Aorta (tissue), 5 donors: ENCODE results near the gene EFR3B. TPM values are rescaled to one million over a fixed set of nuclear protein-coding genes. Genes with fewer than 3 reads are reported as not detected.
"Not testable (repeated sequence)": the region's sequence is repeated elsewhere in the genome, so short reads cannot be mapped to it uniquely, and the experiment has no call there.

Source experiments
- ATAC-seq: fragments of 200-7000 bp; cut with Tn5 transposase; one replicate; pipeline ENCODE4 v1.9.1; 2022; ENCODE audit warnings: moderate library complexity; ENCODE audit not compliant: low FRiP score
- DNase-seq, 2 donors: peaks; one replicate each; pipeline ENCODE4 v3.0.0-alpha.2; 2020
- H3K27ac ChIP-seq, 2 donors: one replicate each; pipeline ENCODE4 v1.5.1; 2013; ENCODE audit warnings: low read length in 2 of 2, mild to moderate bottlenecking in 2 of 2, moderate library complexity in 2 of 2, control low read depth in 1 of 2, inconsistent platforms in 1 of 2, low read depth in 1 of 2
- H3K27me3 ChIP-seq, 2 donors: one replicate each; pipeline ENCODE4 v1.6.1; 2013; ENCODE audit warnings: control low read depth in 1 of 2, low read length in 1 of 2, mild to moderate bottlenecking in 1 of 2, moderate library complexity in 1 of 2; ENCODE audit not compliant: insufficient read depth in 2 of 2, control insufficient read depth in 1 of 2
- H3K36me3 ChIP-seq, 2 donors: one replicate each; pipeline ENCODE4 v1.6.1; 2013; ENCODE audit warnings: control low read depth in 1 of 2, low read length in 1 of 2, mild to moderate bottlenecking in 1 of 2; ENCODE audit not compliant: insufficient read depth in 2 of 2, control insufficient read depth in 1 of 2
- H3K4me1 ChIP-seq, 2 donors: one replicate each; pipeline ENCODE4 v1.6.1; 2013; ENCODE audit warnings: low read length in 2 of 2, control low read depth in 1 of 2, mild to moderate bottlenecking in 1 of 2, moderate library complexity in 1 of 2; ENCODE audit not compliant: insufficient read depth in 2 of 2, control insufficient read depth in 1 of 2
- H3K4me3 ChIP-seq, 2 donors: one replicate each; pipeline ENCODE4 v1.5.1; 2013; ENCODE audit warnings: low read length in 2 of 2, control low read depth in 1 of 2, mild to moderate bottlenecking in 1 of 2
- H3K9me3 ChIP-seq: one replicate; pipeline ENCODE4 v1.6.1; 2013; ENCODE audit warnings: mild to moderate bottlenecking, low read length; ENCODE audit not compliant: control insufficient read depth
- WGBS, 2 donors: extraction: QIAGEN DNeasy Blood & Tissue Kit; methylation state at CpG; one replicate each; pipeline ENCODE4 v1.1.7; 2013; 5-methylcytosine and 5-hydroxymethylcytosine counted together
- intact Hi-C, 2 donors: fragments of 100-400 bp; cut with DNase I; formaldehyde crosslinking; loops; one replicate each; pipeline versions ENCODE4 v1.14.2 to v1.15.0; 2022
- polyA plus RNA-seq, 2 donors: library from polyadenylated mRNA; stranded (reverse); fragments of 200-250 nt; gene quantifications; one replicate each; pipeline ENCODE4 v1.2.3, GENCODE V29; 2013
- total RNA-seq, 2 donors: library from RNA; stranded (reverse); fragmentation: NEBNext Ultra II Directional; extraction: Animal tissue kit (Norgen Biotek cat#: 25700); gene quantifications; one replicate each; pipeline ENCODE4 v1.2.1, GENCODE V29; 2021
- donor health status: healthy with polysubstance abuse.
- donor health status: Bipolar disorder and iron deficiency.
- donor health status: DM: no; HTN: no; CAD: no.
- donor health status: DM: no; HTN: no; CAD: no.
- donor health status: DM: yes; HTN: yes; CAD: no.

The EFR3B gene
- total and polyA plus RNA-seq, 4 donors = 0.36 to 1.3 (median 0.88) TPM

- Histone ChIP-seq H3K27me3 (no peaks in the 10 kb centered on the region), H3K4me3 (no peak overlapping the region), H3K27ac (no peak overlapping the region), H3K9me3 (no peaks in the 10 kb centered on the region), H3K36me3 (no peaks in the 10 kb centered on the region), H3K4me1 (no peaks in the 10 kb centered on the region)
- intact Hi-C loops = loop anchor here in 1 of 2 donors (5.0 kb wide), 1 partner anchor 89 kb away; the partner anchor contains the start of gene EFR3B
- ATAC-seq (peak; percentile 6), DNase-seq (no peak)
- WGBS, 2 donors = 28 to 45% methylated on average over 44 to 53 of the region's 53 CpGs
Observed at GRCh38 chr2:25131567-25132298, 89.9 kb downstream of the EFR3B start.

DNA sequence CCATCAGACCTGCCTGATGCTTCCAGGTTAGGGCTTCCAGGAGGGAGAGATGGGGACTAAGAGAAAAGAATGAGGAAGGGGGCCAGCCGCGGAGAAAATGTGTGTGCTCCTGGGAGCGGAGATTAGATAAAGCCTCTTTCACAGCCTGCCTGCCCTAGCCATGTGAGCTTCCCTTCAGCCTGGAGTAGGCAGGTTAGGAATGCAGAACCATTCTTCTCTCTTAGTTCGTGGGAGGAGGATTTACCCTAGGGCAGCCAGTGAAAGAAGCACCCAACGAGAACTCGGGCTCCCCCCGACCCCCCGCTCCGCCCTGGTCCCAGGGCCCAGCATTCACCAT is 90.4 kb downstream of the EFR3B start:
- Histone ChIP-seq H3K9me3 (no peaks in the 10 kb centered on the region), H3K36me3 (no peaks in the 10 kb centered on the region), H3K4me3 (no peak overlapping the region), H3K27ac (no peak overlapping the region), H3K27me3 (no peaks in the 10 kb centered on the region), H3K4me1 (no peaks in the 10 kb centered on the region)
- no peak for DNase-seq
- ATAC-seq = no peak
- intact Hi-C loops = loop anchor here in 1 of 2 donors (5.0 kb wide), 1 partner anchor 90 kb away; the partner anchor contains the start of gene EFR3B
- WGBS, 2 donors = 75 to 77% methylated on average over 9 of the region's 9 CpGs

GRCh38 chr2:25132693-25133092 is 90.8 kb downstream of the EFR3B start:
- intact Hi-C loops = loop anchor here in 1 of 2 donors (5.0 kb wide), 1 partner anchor 90 kb away; the partner anchor contains the start of gene EFR3B
- no peak overlapping the region for H3K27ac ChIP-seq
- H3K27me3 ChIP-seq = no peaks in the 10 kb centered on the region
- ATAC-seq (no peak), DNase-seq (no peak)
- no peaks in the 10 kb centered on the region for H3K9me3 ChIP-seq
- no peaks in the 10 kb centered on the region for H3K4me1 ChIP-seq
- no peaks in the 10 kb centered on the region for H3K36me3 ChIP-seq
- no peak overlapping the region for H3K4me3 ChIP-seq
- 95 to 97% methylated on average over 13 of the region's 13 CpGs for WGBS, 2 donors

GRCh38 chr2:25140535-25140934 is 98.7 kb downstream of the EFR3B start:
- H3K4me1 ChIP-seq, H3K27me3 ChIP-seq, H3K9me3 ChIP-seq, H3K4me3 ChIP-seq, ATAC-seq, H3K36me3 ChIP-seq, H3K27ac ChIP-seq, DNase-seq, intact Hi-C loops: not testable (repeated sequence)
- 97% methylated on average over 4 of the region's 4 CpGs for WGBS, 2 donors

DNA sequence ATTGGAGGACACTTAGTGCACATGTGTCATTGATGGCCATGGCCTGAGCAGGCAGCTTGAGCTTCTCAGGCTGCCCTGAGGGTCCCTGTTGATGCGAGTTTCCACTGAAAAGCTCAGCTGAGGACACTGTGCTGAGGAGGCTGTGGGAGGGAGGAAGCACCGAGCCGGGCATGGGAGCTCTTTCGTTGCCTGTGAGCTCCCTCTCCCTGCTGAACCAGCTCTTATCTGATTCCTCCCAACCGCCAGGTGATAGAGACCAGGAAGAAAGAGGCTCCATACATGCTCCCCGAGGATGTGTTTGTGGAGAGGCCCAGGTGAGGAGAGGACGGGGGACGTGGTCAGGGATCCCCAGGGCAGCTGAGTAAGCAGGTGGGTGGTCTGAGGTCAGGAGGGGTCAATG is 99.2 kb downstream of the EFR3B start:
- no peak overlapping the region for H3K27ac ChIP-seq
- intact Hi-C loops = no loop called here
- WGBS, 2 donors = 84 to 85% methylated on average over 8 of the region's 8 CpGs
- no peaks in the 10 kb centered on the region for H3K4me1 ChIP-seq
- H3K4me3 ChIP-seq = no peak overlapping the region
- no peaks in the 10 kb centered on the region for H3K9me3 ChIP-seq
- no peak for ATAC-seq
- H3K27me3 ChIP-seq = no peaks in the 10 kb centered on the region
- DNase-seq = no peak
- H3K36me3 ChIP-seq = no peaks in the 10 kb centered on the region

- no peak overlapping the region for H3K27ac ChIP-seq
- DNase-seq (no peak), ATAC-seq (no peak)
- no peaks in the 10 kb centered on the region for H3K36me3 ChIP-seq
- H3K4me1 ChIP-seq = no peaks in the 10 kb centered on the region
- no peaks in the 10 kb centered on the region for H3K9me3 ChIP-seq
- H3K27me3 ChIP-seq = no peaks in the 10 kb centered on the region
- intact Hi-C loops = no loop called here
- no peak overlapping the region for H3K4me3 ChIP-seq
- 83 to 89% methylated on average over 6 of the region's 6 CpGs for WGBS, 2 donors
Observed at GRCh38 chr2:25145803-25146202, 103.9 kb downstream of the EFR3B start.

DNA sequence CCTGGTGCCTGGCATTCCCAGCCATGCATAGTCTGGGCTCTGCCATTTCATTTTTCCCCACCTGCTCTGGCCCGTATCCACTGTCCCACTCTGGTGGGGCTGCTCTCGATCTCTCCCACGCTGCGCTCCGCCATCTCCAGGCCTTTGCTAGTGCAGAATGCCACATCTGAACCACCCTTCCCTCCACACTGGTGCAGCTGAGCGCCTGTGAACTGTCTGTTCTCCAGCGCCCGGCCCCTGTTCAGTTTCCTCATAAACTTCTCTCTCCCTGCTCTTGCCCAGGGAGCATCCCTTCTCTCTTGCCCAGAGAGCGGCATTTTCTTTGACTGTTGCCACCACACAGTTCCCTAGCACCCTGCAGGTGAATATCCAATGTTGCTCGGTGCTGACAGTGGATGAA is 105.0 kb downstream of the EFR3B start:
- Histone ChIP-seq H3K27me3 (no peaks in the 10 kb centered on the region), H3K36me3 (no peaks in the 10 kb centered on the region), H3K27ac (no peak overlapping the region), H3K9me3 (no peaks in the 10 kb centered on the region), H3K4me1 (no peaks in the 10 kb centered on the region), H3K4me3 (no peak overlapping the region)
- WGBS, 2 donors = 98 to 100% methylated on average over 10 of the region's 10 CpGs
- no peak for ATAC-seq
- no peak for DNase-seq
- intact Hi-C loops = no loop called here

GRCh38 chr2:25149646-25150045 is 107.8 kb downstream of the EFR3B start:
- DNase-seq (peak in 1 of 2 donors; percentile 28), ATAC-seq (no peak)
- H3K36me3 ChIP-seq = no peaks in the 10 kb centered on the region
- H3K4me1 ChIP-seq = no peaks in the 10 kb centered on the region
- no peaks in the 10 kb centered on the region for H3K9me3 ChIP-seq
- H3K27me3 ChIP-seq = no peaks in the 10 kb centered on the region
- no peak overlapping the region for H3K27ac ChIP-seq
- intact Hi-C loops = no loop called here
- 95 to 96% methylated on average over 6 of the region's 6 CpGs for WGBS, 2 donors
- H3K4me3 ChIP-seq = no peak overlapping the region

DNA sequence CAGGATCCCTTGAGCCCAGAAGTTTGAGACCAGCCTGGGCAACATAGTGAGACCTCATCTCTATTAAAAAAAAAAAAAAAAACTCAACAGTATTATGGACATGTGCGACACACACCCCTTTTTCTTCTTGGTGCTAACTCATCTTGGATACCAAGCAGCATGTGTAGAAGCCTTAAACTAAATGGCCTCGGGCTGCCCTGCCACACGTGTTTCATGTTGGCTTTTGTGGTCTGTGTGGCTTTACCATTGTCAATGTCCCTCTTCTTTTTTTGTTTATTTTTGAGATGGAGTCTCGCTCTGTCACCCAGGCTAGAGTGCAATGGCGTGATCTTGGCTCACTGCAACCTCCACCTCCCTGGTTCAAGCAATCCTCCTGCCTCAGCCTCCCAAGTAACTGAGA is 109.1 kb downstream of the EFR3B start:
- ATAC-seq, H3K9me3 ChIP-seq, H3K27me3 ChIP-seq, H3K4me1 ChIP-seq, H3K27ac ChIP-seq, intact Hi-C loops, H3K36me3 ChIP-seq, H3K4me3 ChIP-seq: not testable (repeated sequence)
- peak in 1 of 2 donors; percentile 1 for DNase-seq
- 98 to 99% methylated on average over 5 of the region's 5 CpGs for WGBS, 2 donors
